GM23338 (cell line): Measurements from ENCODE around the gene SAC3D1. TPM values are rescaled to one million over a fixed set of nuclear protein-coding genes. Genes with fewer than 3 reads are reported as not detected.

Experiments used
- ATAC-seq: fragments of 200-7000 bp; cut with Tn5 transposase; 3 replicates; pipeline ENCODE4 v1.9.1; 2020
- DNase-seq: peaks from one replicate; pipeline ENCODE4 v3.0.0-alpha.2; 2015; ENCODE audit warnings: low spot score
- H2AFZ ChIP-seq: fragments of 200-600 bp; sonication (generic); 2 replicates; pipeline ENCODE4 v1.8.0; 2016; ENCODE audit warnings: antibody characterized with exemption, mild to moderate bottlenecking, moderate library complexity
- H3F3A ChIP-seq: fragments of 200-600 bp; sonication (generic); replicated peaks from 2 replicates; pipeline ENCODE4 v1.8.0; 2017; ENCODE audit warnings: antibody characterized with exemption, mixed run types, low read depth
- H3K27ac ChIP-seq: fragments of 200-600 bp; sonication (generic); 2 replicates; pipeline ENCODE4 v1.6.1; 2016; ENCODE audit warnings: low read depth
- H3K27me3 ChIP-seq: fragments of 200-600 bp; sonication (generic); 2 replicates; pipeline ENCODE4 v1.8.0; 2016; ENCODE audit warnings: mild to moderate bottlenecking, mixed run types, moderate library complexity; ENCODE audit not compliant: insufficient read depth
- H3K36me3 ChIP-seq: fragments of 200-600 bp; sonication (generic); 2 replicates; pipeline ENCODE4 v1.8.0; 2016; ENCODE audit warnings: mild to moderate bottlenecking; ENCODE audit not compliant: insufficient read depth
- H3K4me1 ChIP-seq: fragments of 200-600 bp; sonication (generic); 2 replicates; pipeline ENCODE4 v1.8.0; 2016; ENCODE audit warnings: mild to moderate bottlenecking, moderate library complexity; ENCODE audit not compliant: insufficient read depth
- H3K4me2 ChIP-seq: fragments of 200-600 bp; sonication (generic); 2 replicates; pipeline ENCODE4 v1.7.1; 2017; ENCODE audit warnings: mixed run types
- H3K4me3 ChIP-seq: fragments of 200-600 bp; sonication (generic); 2 replicates; pipeline ENCODE4 v1.6.1; 2016; ENCODE audit warnings: mixed run types
- H3K79me2 ChIP-seq: fragments of 200-600 bp; sonication (generic); replicated peaks from 2 replicates; pipeline ENCODE4 v1.8.0; 2017; ENCODE audit warnings: mild to moderate bottlenecking; ENCODE audit not compliant: insufficient read depth
- H3K9me2 ChIP-seq: fragments of 200-600 bp; sonication (generic); 2 replicates; pipeline ENCODE4 v1.8.0; 2017; ENCODE audit not compliant: insufficient read depth
- H4K20me1 ChIP-seq: fragments of 200-600 bp; sonication (generic); replicated peaks from 2 replicates; pipeline ENCODE4 v1.8.0; 2017; ENCODE audit warnings: mild to moderate bottlenecking; ENCODE audit not compliant: insufficient read depth
- H3K27ac Mint-ChIP-seq: 2 replicates; pipeline ENCODE4 v1.8.0; 2020; ENCODE audit warnings: inconsistent platforms, mild to moderate bottlenecking, moderate library complexity, mixed read lengths
- H3K27me3 Mint-ChIP-seq: 3 replicates; pipeline ENCODE4 v1.8.0; 2022; ENCODE audit warnings: low read depth, mild to moderate bottlenecking, moderate library complexity, mixed read lengths, inconsistent platforms; ENCODE audit not compliant: insufficient read depth, poor library complexity
- H3K36me3 Mint-ChIP-seq: 3 replicates; pipeline ENCODE4 v1.8.0; 2021; ENCODE audit warnings: low read depth, mild to moderate bottlenecking, inconsistent platforms, moderate library complexity, mixed read lengths
- H3K4me1 Mint-ChIP-seq: 3 replicates; pipeline ENCODE4 v1.8.0; 2020; ENCODE audit warnings: mild to moderate bottlenecking, inconsistent platforms, mixed read lengths
- H3K4me3 Mint-ChIP-seq: 3 replicates; pipeline ENCODE4 v1.8.0; 2021; ENCODE audit warnings: moderate library complexity, mild to moderate bottlenecking, inconsistent platforms, mixed read lengths
- H3K9me3 Mint-ChIP-seq: 3 replicates; pipeline ENCODE4 v1.8.0; 2020; ENCODE audit warnings: moderate library complexity, mild to moderate bottlenecking, inconsistent platforms, mixed read lengths
- CREB1 ChIP-seq: fragments of 250-450 bp; sonication (Bioruptor Pico); IDR thresholded peaks from 2 replicates; pipeline ENCODE4 v1.5.0; 2020; ENCODE audit warnings: low read depth, mild to moderate bottlenecking, moderate library complexity
- EZH2 ChIP-seq: fragments of 200-600 bp; sonication (generic); IDR thresholded peaks from one replicate; pipeline ENCODE4 v1.8.0; 2017; ENCODE audit warnings: antibody characterized with exemption, mild to moderate bottlenecking, low read depth; ENCODE audit not compliant: unreplicated experiment
- EZH2phosphoT487 ChIP-seq: fragments of 200-600 bp; sonication (generic); IDR thresholded peaks from one replicate; pipeline ENCODE4 v1.8.1; 2018; ENCODE audit warnings: antibody characterized with exemption; ENCODE audit not compliant: unreplicated experiment
- JUNB ChIP-seq: IDR thresholded peaks from one replicate; pipeline ENCODE4 v1.6.1; 2016; ENCODE audit warnings: antibody characterized with exemption; ENCODE audit not compliant: unreplicated experiment
- NANOG ChIP-seq: IDR thresholded peaks from 2 replicates; pipeline ENCODE4 v1.6.1; 2016; ENCODE audit warnings: antibody characterized with exemption, borderline replicate concordance
- POLR2AphosphoS5 ChIP-seq: IDR thresholded peaks from 2 replicates; pipeline ENCODE4 v1.6.1; 2016; ENCODE audit warnings: antibody characterized with exemption, low read depth
- STAT1 ChIP-seq: IDR thresholded peaks from one replicate; pipeline ENCODE4 v1.6.1; 2016; ENCODE audit warnings: antibody characterized with exemption; ENCODE audit not compliant: unreplicated experiment
- ZNF114 ChIP-seq: fragments of 250-450 bp; sonication (Bioruptor Pico); IDR thresholded peaks from 2 replicates; pipeline ENCODE4 v1.5.0; 2020; ENCODE audit warnings: mild to moderate bottlenecking, moderate library complexity
- ZNF331 ChIP-seq: fragments of 250-450 bp; sonication (Bioruptor Pico); IDR thresholded peaks from 2 replicates; pipeline ENCODE4 v1.5.0; 2020; ENCODE audit warnings: low read depth, mild to moderate bottlenecking, moderate library complexity
- polyA plus RNA-seq: library from polyadenylated mRNA; unstranded; fragments of >200 nt; fragmentation: Nextera tagmentation; extraction: Ambion mirVana; gene quantifications from 2 replicates; pipeline ENCODE4 v1.2.1, GENCODE V29; 2016
- total RNA-seq: library from RNA; depleted of rRNA; stranded (reverse); fragments of >200 nt; shearing (Covaris generic); gene quantifications from 2 replicates; pipeline ENCODE4 v1.2.3, GENCODE V29; 2014
- TF ChIP-seq, protein P1 (sequence below): fragments of 250-450 bp; sonication (Bioruptor Pico); IDR thresholded peaks from 2 replicates; pipeline ENCODE4 v1.5.0; 2020; ENCODE audit warnings: mild to moderate bottlenecking, moderate library complexity
- TF ChIP-seq, protein P2 (sequence below), 2 experiments: fragments of 200-600 bp in 1 of 2; sonication (generic) in 1 of 2; conservative IDR thresholded peaks; 2 replicates each; pipeline versions ENCODE4 v1.5.1 to v1.6.1; 2016 to 2017; ENCODE audit warnings: antibody characterized with exemption in 2 of 2, low read depth in 2 of 2, mild to moderate bottlenecking in 2 of 2, moderate library complexity in 1 of 2
- TF ChIP-seq, protein P3 (sequence below): IDR thresholded peaks from one replicate; pipeline ENCODE4 v1.6.1; 2018; ENCODE audit warnings: antibody characterized with exemption; ENCODE audit not compliant: unreplicated experiment

SAC3D1 gene
- total and polyA plus RNA-seq, 2 experiments from 2014 or later, result 21.6 to 30.3 TPM

DNA sequence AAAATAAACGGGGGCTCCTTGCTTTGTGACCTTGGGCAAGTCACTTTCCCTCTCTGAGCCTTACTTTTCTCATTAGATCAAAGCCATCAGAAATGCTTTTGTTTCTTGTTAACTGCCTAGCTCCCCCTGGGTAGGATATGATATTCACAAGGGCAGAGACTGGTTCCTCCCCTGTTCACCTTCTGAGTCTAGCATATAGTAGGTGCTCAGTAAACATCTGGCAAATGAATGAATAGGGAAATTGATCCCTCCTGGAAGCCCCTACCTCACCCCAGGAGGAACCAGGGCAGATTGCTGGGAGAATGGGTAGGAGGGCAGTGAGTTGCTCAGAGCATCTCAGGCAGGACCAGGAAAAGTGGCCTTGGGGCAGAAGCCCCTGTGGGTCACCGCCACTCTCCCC is 6.6 kb upstream of the SAC3D1 start (continued):
- TF ChIP-seq, protein P1, sequence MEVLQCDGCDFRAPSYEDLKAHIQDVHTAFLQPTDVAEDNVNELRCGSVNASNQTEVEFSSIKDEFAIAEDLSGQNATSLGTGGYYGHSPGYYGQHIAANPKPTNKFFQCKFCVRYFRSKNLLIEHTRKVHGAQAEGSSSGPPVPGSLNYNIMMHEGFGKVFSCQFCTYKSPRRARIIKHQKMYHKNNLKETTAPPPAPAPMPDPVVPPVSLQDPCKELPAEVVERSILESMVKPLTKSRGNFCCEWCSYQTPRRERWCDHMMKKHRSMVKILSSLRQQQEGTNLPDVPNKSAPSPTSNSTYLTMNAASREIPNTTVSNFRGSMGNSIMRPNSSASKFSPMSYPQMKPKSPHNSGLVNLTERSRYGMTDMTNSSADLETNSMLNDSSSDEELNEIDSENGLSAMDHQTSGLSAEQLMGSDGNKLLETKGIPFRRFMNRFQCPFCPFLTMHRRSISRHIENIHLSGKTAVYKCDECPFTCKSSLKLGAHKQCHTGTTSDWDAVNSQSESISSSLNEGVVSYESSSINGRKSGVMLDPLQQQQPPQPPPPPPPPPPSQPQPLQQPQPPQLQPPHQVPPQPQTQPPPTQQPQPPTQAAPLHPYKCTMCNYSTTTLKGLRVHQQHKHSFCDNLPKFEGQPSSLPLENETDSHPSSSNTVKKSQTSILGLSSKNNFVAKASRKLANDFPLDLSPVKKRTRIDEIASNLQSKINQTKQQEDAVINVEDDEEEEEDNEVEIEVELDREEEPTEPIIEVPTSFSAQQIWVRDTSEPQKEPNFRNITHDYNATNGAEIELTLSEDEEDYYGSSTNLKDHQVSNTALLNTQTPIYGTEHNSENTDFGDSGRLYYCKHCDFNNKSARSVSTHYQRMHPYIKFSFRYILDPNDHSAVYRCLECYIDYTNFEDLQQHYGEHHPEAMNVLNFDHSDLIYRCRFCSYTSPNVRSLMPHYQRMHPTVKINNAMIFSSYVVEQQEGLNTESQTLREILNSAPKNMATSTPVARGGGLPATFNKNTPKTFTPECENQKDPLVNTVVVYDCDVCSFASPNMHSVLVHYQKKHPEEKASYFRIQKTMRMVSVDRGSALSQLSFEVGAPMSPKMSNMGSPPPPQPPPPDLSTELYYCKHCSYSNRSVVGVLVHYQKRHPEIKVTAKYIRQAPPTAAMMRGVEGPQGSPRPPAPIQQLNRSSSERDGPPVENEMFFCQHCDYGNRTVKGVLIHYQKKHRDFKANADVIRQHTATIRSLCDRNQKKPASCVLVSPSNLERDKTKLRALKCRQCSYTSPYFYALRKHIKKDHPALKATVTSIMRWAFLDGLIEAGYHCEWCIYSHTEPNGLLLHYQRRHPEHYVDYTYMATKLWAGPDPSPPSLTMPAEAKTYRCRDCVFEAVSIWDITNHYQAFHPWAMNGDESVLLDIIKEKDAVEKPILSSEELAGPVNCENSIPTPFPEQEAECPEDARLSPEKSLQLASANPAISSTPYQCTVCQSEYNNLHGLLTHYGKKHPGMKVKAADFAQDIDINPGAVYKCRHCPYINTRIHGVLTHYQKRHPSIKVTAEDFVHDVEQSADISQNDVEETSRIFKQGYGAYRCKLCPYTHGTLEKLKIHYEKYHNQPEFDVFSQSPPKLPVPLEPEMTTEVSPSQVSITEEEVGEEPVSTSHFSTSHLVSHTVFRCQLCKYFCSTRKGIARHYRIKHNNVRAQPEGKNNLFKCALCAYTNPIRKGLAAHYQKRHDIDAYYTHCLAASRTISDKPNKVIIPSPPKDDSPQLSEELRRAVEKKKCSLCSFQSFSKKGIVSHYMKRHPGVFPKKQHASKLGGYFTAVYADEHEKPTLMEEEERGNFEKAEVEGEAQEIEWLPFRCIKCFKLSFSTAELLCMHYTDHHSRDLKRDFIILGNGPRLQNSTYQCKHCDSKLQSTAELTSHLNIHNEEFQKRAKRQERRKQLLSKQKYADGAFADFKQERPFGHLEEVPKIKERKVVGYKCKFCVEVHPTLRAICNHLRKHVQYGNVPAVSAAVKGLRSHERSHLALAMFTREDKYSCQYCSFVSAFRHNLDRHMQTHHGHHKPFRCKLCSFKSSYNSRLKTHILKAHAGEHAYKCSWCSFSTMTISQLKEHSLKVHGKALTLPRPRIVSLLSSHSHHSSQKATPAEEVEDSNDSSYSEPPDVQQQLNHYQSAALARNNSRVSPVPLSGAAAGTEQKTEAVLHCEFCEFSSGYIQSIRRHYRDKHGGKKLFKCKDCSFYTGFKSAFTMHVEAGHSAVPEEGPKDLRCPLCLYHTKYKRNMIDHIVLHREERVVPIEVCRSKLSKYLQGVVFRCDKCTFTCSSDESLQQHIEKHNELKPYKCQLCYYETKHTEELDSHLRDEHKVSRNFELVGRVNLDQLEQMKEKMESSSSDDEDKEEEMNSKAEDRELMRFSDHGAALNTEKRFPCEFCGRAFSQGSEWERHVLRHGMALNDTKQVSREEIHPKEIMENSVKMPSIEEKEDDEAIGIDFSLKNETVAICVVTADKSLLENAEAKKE, result no peak
- TF ChIP-seq ZNF331 (CRISPR knock-in tag), result no peak

DNA sequence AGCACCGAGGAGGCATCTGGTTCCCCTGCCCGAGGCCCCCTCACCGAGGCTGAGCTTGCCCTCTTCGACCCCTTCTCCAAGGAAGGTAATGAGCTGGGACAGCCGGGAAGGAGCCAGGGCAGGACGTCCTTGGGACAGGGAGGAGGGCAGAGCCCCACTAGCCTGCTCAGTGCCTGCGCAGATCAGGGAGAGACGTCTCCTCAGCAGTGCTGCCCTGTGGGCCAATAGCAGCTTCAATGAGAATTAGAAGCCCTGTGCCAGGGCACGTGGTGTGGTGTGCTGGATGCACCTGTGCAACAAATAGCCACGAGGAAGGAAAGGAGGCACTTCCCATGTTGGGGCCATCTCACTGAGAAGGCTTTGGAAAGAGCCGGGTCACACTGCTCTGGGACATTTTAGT is 5.4 kb upstream of the SAC3D1 start:
- H3K4me3 ChIP-seq, result no peak overlapping the region
- H3K4me2 ChIP-seq, result no peak overlapping the region
- no peak for DNase-seq
- no peaks in the 10 kb centered on the region for H3K36me3 ChIP-seq
- no peak overlapping the region for H2AFZ ChIP-seq
- no peaks in the 10 kb centered on the region for H3K9me3 Mint-ChIP-seq
- H3K27me3 Mint-ChIP-seq, result peaks cover 2% of the 10 kb centered on the region
- H3K4me1 Mint-ChIP-seq, result no peaks in the 10 kb centered on the region; the same call in 2 of the 3 replicates
- no peaks in the 10 kb centered on the region for H3K9me2 ChIP-seq
- no peaks in the 10 kb centered on the region for H3K27me3 ChIP-seq
- H3K4me3 Mint-ChIP-seq, result no peak overlapping the region
- no peaks in the 10 kb centered on the region for H3K79me2 ChIP-seq
- H3F3A ChIP-seq, result 0 out of 2 replicates have a peak, but pooled peaks cover 7% of the 10 kb centered on the region
- no peak for ATAC-seq
- H3K36me3 Mint-ChIP-seq, result no peaks in the 10 kb centered on the region
- H4K20me1 ChIP-seq, result no peaks in the 10 kb centered on the region
- no peak overlapping the region for H3K27ac ChIP-seq
- no peaks in the 10 kb centered on the region for H3K4me1 ChIP-seq
- H3K27ac Mint-ChIP-seq, result no peak overlapping the region
- TF ChIP-seq, protein P2, sequence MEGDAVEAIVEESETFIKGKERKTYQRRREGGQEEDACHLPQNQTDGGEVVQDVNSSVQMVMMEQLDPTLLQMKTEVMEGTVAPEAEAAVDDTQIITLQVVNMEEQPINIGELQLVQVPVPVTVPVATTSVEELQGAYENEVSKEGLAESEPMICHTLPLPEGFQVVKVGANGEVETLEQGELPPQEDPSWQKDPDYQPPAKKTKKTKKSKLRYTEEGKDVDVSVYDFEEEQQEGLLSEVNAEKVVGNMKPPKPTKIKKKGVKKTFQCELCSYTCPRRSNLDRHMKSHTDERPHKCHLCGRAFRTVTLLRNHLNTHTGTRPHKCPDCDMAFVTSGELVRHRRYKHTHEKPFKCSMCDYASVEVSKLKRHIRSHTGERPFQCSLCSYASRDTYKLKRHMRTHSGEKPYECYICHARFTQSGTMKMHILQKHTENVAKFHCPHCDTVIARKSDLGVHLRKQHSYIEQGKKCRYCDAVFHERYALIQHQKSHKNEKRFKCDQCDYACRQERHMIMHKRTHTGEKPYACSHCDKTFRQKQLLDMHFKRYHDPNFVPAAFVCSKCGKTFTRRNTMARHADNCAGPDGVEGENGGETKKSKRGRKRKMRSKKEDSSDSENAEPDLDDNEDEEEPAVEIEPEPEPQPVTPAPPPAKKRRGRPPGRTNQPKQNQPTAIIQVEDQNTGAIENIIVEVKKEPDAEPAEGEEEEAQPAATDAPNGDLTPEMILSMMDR (conservative IDR thresholded peaks at IDR 0.05; ENCODE audit: low read depth in 2 of 2), result no peak
- no peak for TF ChIP-seq CREB1 (CRISPR knock-in tag)
- TF ChIP-seq EZH2, result no peak
- TF ChIP-seq ZNF331 (CRISPR knock-in tag), result no peak
- no peak for TF ChIP-seq EZH2phosphoT487
- no peak for TF ChIP-seq ZNF114 (CRISPR knock-in tag)
- TF ChIP-seq NANOG, result no peak
- TF ChIP-seq, protein P3, sequence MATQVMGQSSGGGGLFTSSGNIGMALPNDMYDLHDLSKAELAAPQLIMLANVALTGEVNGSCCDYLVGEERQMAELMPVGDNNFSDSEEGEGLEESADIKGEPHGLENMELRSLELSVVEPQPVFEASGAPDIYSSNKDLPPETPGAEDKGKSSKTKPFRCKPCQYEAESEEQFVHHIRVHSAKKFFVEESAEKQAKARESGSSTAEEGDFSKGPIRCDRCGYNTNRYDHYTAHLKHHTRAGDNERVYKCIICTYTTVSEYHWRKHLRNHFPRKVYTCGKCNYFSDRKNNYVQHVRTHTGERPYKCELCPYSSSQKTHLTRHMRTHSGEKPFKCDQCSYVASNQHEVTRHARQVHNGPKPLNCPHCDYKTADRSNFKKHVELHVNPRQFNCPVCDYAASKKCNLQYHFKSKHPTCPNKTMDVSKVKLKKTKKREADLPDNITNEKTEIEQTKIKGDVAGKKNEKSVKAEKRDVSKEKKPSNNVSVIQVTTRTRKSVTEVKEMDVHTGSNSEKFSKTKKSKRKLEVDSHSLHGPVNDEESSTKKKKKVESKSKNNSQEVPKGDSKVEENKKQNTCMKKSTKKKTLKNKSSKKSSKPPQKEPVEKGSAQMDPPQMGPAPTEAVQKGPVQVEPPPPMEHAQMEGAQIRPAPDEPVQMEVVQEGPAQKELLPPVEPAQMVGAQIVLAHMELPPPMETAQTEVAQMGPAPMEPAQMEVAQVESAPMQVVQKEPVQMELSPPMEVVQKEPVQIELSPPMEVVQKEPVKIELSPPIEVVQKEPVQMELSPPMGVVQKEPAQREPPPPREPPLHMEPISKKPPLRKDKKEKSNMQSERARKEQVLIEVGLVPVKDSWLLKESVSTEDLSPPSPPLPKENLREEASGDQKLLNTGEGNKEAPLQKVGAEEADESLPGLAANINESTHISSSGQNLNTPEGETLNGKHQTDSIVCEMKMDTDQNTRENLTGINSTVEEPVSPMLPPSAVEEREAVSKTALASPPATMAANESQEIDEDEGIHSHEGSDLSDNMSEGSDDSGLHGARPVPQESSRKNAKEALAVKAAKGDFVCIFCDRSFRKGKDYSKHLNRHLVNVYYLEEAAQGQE, result no peak
- no peak for TF ChIP-seq JUNB
- no peak for TF ChIP-seq POLR2AphosphoS5
- no peak for TF ChIP-seq STAT1
